ENCODE measurements around the gene GFPT1.
"Not testable (repeated sequence)": the region's sequence is repeated elsewhere in the genome, so short reads cannot be mapped to it uniquely, and the experiment has no call there.

The GFPT1 gene

GRCh38 chr2:69386789-69387734 is at the start of gene GFPT1:
Gene GFPT1, minus strand, starts transcription at chr2:69387227. Its CDS starts 156 bp downstream, at chr2:69387071.
- DNase-seq = peak; percentile 83

- no peak for DNase-seq
Measured at GRCh38 chr2:69436596-69436937, 49.5 kb upstream of the GFPT1 start.

GRCh38 chr2:69434753-69435152 is 47.7 kb upstream of the GFPT1 start:
- no peak for DNase-seq

- no peak for DNase-seq
Measured at GRCh38 chr2:69429491-69430183, 42.6 kb upstream of the GFPT1 start.

GRCh38 chr2:69428981-69429380 is 42.0 kb upstream of the GFPT1 start:
- DNase-seq = no peak

GRCh38 chr2:69424419-69424818 is 37.4 kb upstream of the GFPT1 start:
- DNase-seq = no peak

GRCh38 chr2:69422198-69422597 is 35.2 kb upstream of the GFPT1 start:
- no peak for DNase-seq

- DNase-seq = not testable (repeated sequence)
Measured at GRCh38 chr2:69419111-69419510, 32.1 kb upstream of the GFPT1 start.

GRCh38 chr2:69416147-69416546 is 29.1 kb upstream of the GFPT1 start:
- DNase-seq = no peak

GRCh38 chr2:69411120-69411519 is 24.1 kb upstream of the GFPT1 start:
- no peak for DNase-seq

- no peak for DNase-seq
Measured at GRCh38 chr2:69405306-69405705, 18.3 kb upstream of the GFPT1 start.

GRCh38 chr2:69400121-69400520 is 13.1 kb upstream of the GFPT1 start:
- DNase-seq = no peak

GRCh38 chr2:69397234-69397633 is 10.2 kb upstream of the GFPT1 start:
- no peak for DNase-seq

- no peak for DNase-seq
Measured at GRCh38 chr2:69395866-69396265, 8.8 kb upstream of the GFPT1 start.

- DNase-seq = no peak
Measured at GRCh38 chr2:69393963-69394362, 6.9 kb upstream of the GFPT1 start.

GRCh38 chr2:69390471-69390870 is 3.4 kb upstream of the GFPT1 start:
- no peak for DNase-seq

- DNase-seq = no peak
Measured at GRCh38 chr2:69390001-69390400, 3.0 kb upstream of the GFPT1 start.

- DNase-seq = no peak
Measured at GRCh38 chr2:69389271-69389670, 2.2 kb upstream of the GFPT1 start.

- peak; percentile 39 for DNase-seq
Measured at GRCh38 chr2:69387770-69388481, 899 bp upstream of the GFPT1 start.

- DNase-seq = no peak
Measured at GRCh38 chr2:69386360-69386759, 667 bp downstream of the GFPT1 start.

GRCh38 chr2:69385443-69386151 is 1.4 kb downstream of the GFPT1 start:
- DNase-seq = no peak

- DNase-seq = no peak
Measured at GRCh38 chr2:69384618-69385081, 2.4 kb downstream of the GFPT1 start.

Data from NCI-H2227 treated with DMSO at 0.1 percent for 48 hours (cell line).